CD4-positive, alpha-beta memory T cell (primary cell): Measurements from ENCODE around the gene FNTB. TPM values are rescaled to one million over a fixed set of nuclear protein-coding genes. Genes with fewer than 3 reads are reported as not detected.

Experiments used
- CTCF ChIA-PET: fragments of 350-600 bp; sonication (Branson Sonifier 250); formaldehyde crosslinking; loops from one replicate; lab custom pipeline; 2021; ENCODE audit warnings: inconsistent platforms; ENCODE audit not compliant: partially characterized antibody; lab: Charles Lee
- POLR2A ChIA-PET: fragments of 350-600 bp; sonication (Branson Sonifier 250); formaldehyde crosslinking; loops from one replicate; lab custom pipeline; 2021; ENCODE audit not compliant: partially characterized antibody; lab: Charles Lee
- DNase-seq, 5 donors: peaks; one replicate each; pipeline versions ENCODE4 v3.0.0 to v3.0.0-alpha.2; 2020 to 2022; ENCODE audit warnings: mixed read lengths in 1 of 5
- H3K27ac ChIP-seq: one replicate; pipeline ENCODE4 v1.7.0; 2013; ENCODE audit warnings: low read depth, low read length
- H3K27me3 ChIP-seq: 2 replicates; pipeline ENCODE4 v1.7.0; 2013; ENCODE audit warnings: mild to moderate bottlenecking, low read length, moderate library complexity; ENCODE audit not compliant: insufficient read depth
- H3K36me3 ChIP-seq: 2 replicates; pipeline ENCODE4 v1.7.0; 2013; ENCODE audit warnings: mild to moderate bottlenecking, low read length, moderate library complexity; ENCODE audit not compliant: insufficient read depth
- H3K4me1 ChIP-seq: 2 replicates; pipeline ENCODE4 v1.7.0; 2013; ENCODE audit warnings: mild to moderate bottlenecking, low read length, moderate library complexity; ENCODE audit not compliant: insufficient read depth
- H3K4me3 ChIP-seq, 2 donors: one replicate each; pipeline ENCODE4 v1.7.0; 2013; ENCODE audit warnings: low read length in 2 of 2, mild to moderate bottlenecking in 1 of 2
- H3K9me3 ChIP-seq, 2 donors: one replicate each; pipeline ENCODE4 v1.7.0; 2013; ENCODE audit warnings: low read length in 2 of 2, control low read depth in 1 of 2; ENCODE audit not compliant: control insufficient read depth in 1 of 2
- H3K27ac Mint-ChIP-seq, 7 donors: one replicate each; pipeline ENCODE4 v1.8.0; 2020 to 2021; ENCODE audit warnings: mixed read lengths in 7 of 7, mild to moderate bottlenecking in 6 of 7, inconsistent platforms in 3 of 7, moderate library complexity in 3 of 7
- H3K27me3 Mint-ChIP-seq, 2 donors: one replicate each; pipeline ENCODE4 v1.8.0; 2020 to 2021; ENCODE audit warnings: mixed read lengths in 2 of 2
- H3K36me3 Mint-ChIP-seq, 2 donors: one replicate each; pipeline ENCODE4 v1.8.0; 2020 to 2021; ENCODE audit warnings: mixed read lengths in 2 of 2, inconsistent platforms in 1 of 2, mild to moderate bottlenecking in 1 of 2
- H3K4me1 Mint-ChIP-seq, 4 donors: one replicate each; pipeline ENCODE4 v1.8.0; 2020 to 2021; ENCODE audit warnings: mixed read lengths in 4 of 4, mild to moderate bottlenecking in 1 of 4
- H3K4me3 Mint-ChIP-seq, 8 donors: one replicate each; pipeline ENCODE4 v1.8.0; 2020 to 2021; ENCODE audit warnings: mixed read lengths in 8 of 8, mild to moderate bottlenecking in 7 of 8, moderate library complexity in 6 of 8, inconsistent platforms in 3 of 8
- H3K9me3 Mint-ChIP-seq, 8 donors: one replicate each; pipeline ENCODE4 v1.8.0; 2020 to 2021; ENCODE audit warnings: mixed read lengths in 8 of 8, mild to moderate bottlenecking in 5 of 8, inconsistent platforms in 3 of 8, moderate library complexity in 1 of 8
- intact Hi-C: fragments of 100-400 bp; cut with micrococcal nuclease; formaldehyde crosslinking; loops from one replicate; pipeline ENCODE4 v1.15.1; 2023
- microRNA-seq: library from miRNA; unstranded; fragments of <30 nt; microRNA quantifications from one replicate; pipeline ENCODE4 v1.2.0, GENCODE V29; 2021; ENCODE audit warnings: borderline replicate concordance, borderline number of aligned reads, borderline microRNAs expressed, mixed read lengths
- polyA plus RNA-seq, 2 donors: library from polyadenylated mRNA; unstranded; fragments of 300-500 nt; fragmentation: Illumina TruSeq; gene quantifications; one replicate each; pipeline ENCODE4 v1.2.3, GENCODE V29; 2021
- total RNA-seq, 2 experiments: library from RNA; stranded (reverse); gene quantifications; one replicate each; pipeline ENCODE4 v1.2.3, GENCODE V29; 2021

The FNTB gene
- total and polyA plus RNA-seq, 4 experiments from 2014 or later, result 4.5 to 13.6 (median 11.8) TPM

- CTCF ChIA-PET, result no interaction called here
- H3K9me3 ChIP-seq, result no peaks in the 10 kb centered on the region
- no peak overlapping the region for H3K27ac Mint-ChIP-seq
- DNase-seq, result no peak
- H3K4me3 Mint-ChIP-seq, result no peak overlapping the region
- POLR2A ChIA-PET, result no interaction called here
- no peaks in the 10 kb centered on the region for H3K4me1 ChIP-seq
- no peaks in the 10 kb centered on the region for H3K36me3 ChIP-seq
- H3K4me3 ChIP-seq, result no peak overlapping the region
- no peaks in the 10 kb centered on the region for H3K27me3 Mint-ChIP-seq
- H3K36me3 Mint-ChIP-seq, result no peaks in the 10 kb centered on the region
- H3K27me3 ChIP-seq, result no peaks in the 10 kb centered on the region
- no peaks in the 10 kb centered on the region for H3K4me1 Mint-ChIP-seq
- no peaks in the 10 kb centered on the region for H3K9me3 Mint-ChIP-seq
- no peak overlapping the region for H3K27ac ChIP-seq
- intact Hi-C loops, result no loop called here
Observed at GRCh38 chr14:65109357-65109756, 122.7 kb downstream of the FNTB start.

DNA sequence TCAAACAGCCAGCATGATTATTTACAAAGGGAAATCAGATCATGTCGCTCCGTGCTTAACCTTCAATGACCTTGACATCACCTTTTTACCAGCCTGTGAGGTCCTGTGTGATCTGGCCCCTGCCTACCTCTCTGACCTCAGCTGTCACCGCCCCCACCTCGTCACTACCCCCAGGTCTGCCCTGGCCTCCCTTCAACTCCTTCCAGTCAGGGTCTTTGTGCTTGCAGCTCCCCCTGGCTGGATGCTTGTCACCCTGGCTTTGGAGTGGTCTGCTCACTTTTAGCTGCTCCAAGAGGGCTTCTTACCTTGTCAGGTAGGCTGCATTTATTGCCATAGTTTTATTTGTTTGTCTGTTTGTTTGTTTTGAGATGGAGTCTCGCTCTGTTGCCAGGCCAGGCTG lies 123.8 kb downstream of the FNTB start:
- Mint-ChIP-seq H3K27ac (no peak overlapping the region), H3K9me3 (no peaks in the 10 kb centered on the region), H3K27me3 (no peaks in the 10 kb centered on the region), H3K4me3 (no peak overlapping the region), H3K36me3 (no peaks in the 10 kb centered on the region), H3K4me1 (no peaks in the 10 kb centered on the region)
- H3K27ac ChIP-seq, result no peak overlapping the region
- H3K9me3 ChIP-seq, result no peaks in the 10 kb centered on the region
- H3K27me3 ChIP-seq, result no peaks in the 10 kb centered on the region
- intact Hi-C loops, result no loop called here
- no peak overlapping the region for H3K4me3 ChIP-seq
- ChIA-PET POLR2A (no interaction called here), CTCF (no interaction called here)
- no peaks in the 10 kb centered on the region for H3K36me3 ChIP-seq
- no peaks in the 10 kb centered on the region for H3K4me1 ChIP-seq
- DNase-seq, result no peak

Small RNA genes lying within 50 kb of the gene (microRNA-seq; reads per million reads assigned to microRNA genes)
- gene MIR4706, result not detected

Other genes starting within 250 kb of the FNTB start
- gene SPTB, start 107.0 kb upstream of the FNTB start, total RNA-seq, result under 1 TPM; 0.03 to 0.09 TPM
- gene SPTB, start 107.0 kb upstream of the FNTB start, polyA plus RNA-seq, result under 1 TPM in 1 of 2 donors, not detected in 1; 0.37 TPM
- 100 to 1,000 TPM; 112 to 116 TPM for gene CHURC1, start 72.4 kb upstream of the FNTB start, total RNA-seq
- 100 to 1,000 TPM; 147 to 176 TPM for gene CHURC1, start 72.4 kb upstream of the FNTB start, polyA plus RNA-seq
- gene GPX2, start 44.1 kb upstream of the FNTB start, total RNA-seq, result not detected
- gene GPX2, start 44.1 kb upstream of the FNTB start, polyA plus RNA-seq, result not detected
- gene RAB15, start 14.6 kb upstream of the FNTB start, total RNA-seq, result 1 to 10 TPM; 5.2 to 5.4 TPM
- gene RAB15, start 14.6 kb upstream of the FNTB start, polyA plus RNA-seq, result 1 to 10 TPM; 2.3 to 6.7 TPM
- gene MAX, start 115.6 kb downstream of the FNTB start, total RNA-seq, result 100 to 1,000 TPM; 188 to 212 TPM
- gene MAX, start 115.6 kb downstream of the FNTB start, polyA plus RNA-seq, result 100 to 1,000 TPM; 162 to 174 TPM